ENCODE data around the gene PRSS50. TPM values are rescaled to one million over a fixed set of nuclear protein-coding genes. Genes with fewer than 3 reads are reported as not detected.

Gene PRSS50
- total and polyA plus RNA-seq, 3 donors from 2014 or later, result 0.92 to 6.2 (median 3.8) TPM

DNA sequence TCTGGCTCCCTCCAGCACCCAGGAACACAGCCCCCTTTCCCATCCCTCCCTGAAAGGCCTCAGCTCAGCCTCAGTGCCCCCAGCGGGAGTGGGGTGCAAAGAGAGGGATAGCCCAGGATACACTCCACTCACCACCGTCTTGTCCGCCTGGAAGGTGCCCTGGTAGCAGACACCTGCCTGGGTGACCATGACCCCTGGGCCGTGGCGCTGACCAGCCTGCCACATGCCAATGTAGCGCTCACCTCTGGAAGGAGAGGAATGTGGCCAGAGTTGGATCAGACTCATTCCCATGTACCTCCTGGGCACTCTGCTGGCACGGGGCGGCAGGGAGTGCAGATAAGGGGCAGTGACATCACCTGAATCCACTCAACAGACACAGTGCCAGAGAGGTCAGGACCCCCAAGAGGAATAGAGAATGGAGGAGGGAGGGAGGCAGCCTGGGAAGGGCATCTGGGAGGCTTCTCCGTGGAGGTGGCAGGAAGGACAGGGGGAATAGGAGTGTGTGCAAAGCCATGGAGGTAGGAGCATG is 37.3 kb downstream of the PRSS50 start:
- Histone ChIP-seq H3K36me3 (ENCODE audit: low read depth, missing control alignments) (no peaks in the 10 kb centered on the region), H3K27me3 (no peaks in the 10 kb centered on the region), H3K27ac (no peak overlapping the region), H3K4me1 (no peaks in the 10 kb centered on the region), H3K9me3 (no peaks in the 10 kb centered on the region), H3K4me3 (no peak overlapping the region)
- TF ChIP-seq POLR2A (IDR thresholded peaks at IDR 0.05), result no peak
- TF ChIP-seq, protein P1, sequence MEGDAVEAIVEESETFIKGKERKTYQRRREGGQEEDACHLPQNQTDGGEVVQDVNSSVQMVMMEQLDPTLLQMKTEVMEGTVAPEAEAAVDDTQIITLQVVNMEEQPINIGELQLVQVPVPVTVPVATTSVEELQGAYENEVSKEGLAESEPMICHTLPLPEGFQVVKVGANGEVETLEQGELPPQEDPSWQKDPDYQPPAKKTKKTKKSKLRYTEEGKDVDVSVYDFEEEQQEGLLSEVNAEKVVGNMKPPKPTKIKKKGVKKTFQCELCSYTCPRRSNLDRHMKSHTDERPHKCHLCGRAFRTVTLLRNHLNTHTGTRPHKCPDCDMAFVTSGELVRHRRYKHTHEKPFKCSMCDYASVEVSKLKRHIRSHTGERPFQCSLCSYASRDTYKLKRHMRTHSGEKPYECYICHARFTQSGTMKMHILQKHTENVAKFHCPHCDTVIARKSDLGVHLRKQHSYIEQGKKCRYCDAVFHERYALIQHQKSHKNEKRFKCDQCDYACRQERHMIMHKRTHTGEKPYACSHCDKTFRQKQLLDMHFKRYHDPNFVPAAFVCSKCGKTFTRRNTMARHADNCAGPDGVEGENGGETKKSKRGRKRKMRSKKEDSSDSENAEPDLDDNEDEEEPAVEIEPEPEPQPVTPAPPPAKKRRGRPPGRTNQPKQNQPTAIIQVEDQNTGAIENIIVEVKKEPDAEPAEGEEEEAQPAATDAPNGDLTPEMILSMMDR (IDR thresholded peaks at IDR 0.05), result no peak
- intact Hi-C loops (cut with DNase I; ENCODE audit: low total_unique reads), result no loop called here
- DNase-seq, result no peak
- WGBS, 2 donors, result 83 to 88% methylated on average over 6 to 9 of the region's 9 CpGs

DNA sequence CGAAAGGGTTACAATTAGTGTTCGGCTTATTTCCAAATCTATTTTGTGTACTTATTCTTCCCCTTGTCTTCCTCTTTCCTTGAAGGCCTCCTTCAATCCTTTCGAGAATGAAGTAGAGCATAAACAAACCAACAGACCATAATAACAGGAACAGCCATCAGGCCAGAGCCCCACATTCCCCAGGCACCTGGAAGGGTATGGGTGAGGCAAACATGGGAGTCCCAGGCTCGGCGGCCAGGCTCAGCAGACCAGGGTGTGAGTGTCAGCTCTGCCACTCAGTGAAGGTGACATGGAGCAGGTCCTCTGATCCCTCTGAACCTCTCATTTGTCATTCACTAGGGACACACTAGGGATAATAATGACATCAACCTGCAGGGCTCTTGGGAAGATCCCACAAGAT is 38.0 kb downstream of the PRSS50 start:
- no peaks in the 10 kb centered on the region for H3K36me3 ChIP-seq (ENCODE audit: low read depth, missing control alignments)
- no peak for DNase-seq
- H3K9me3 ChIP-seq, result no peaks in the 10 kb centered on the region
- no peak overlapping the region for H3K4me3 ChIP-seq
- H3K4me1 ChIP-seq, result no peaks in the 10 kb centered on the region
- no peaks in the 10 kb centered on the region for H3K27me3 ChIP-seq
- intact Hi-C loops (cut with DNase I; ENCODE audit: low total_unique reads), result no loop called here
- 85 to 91% methylated on average over 5 of the region's 5 CpGs for WGBS, 2 donors
- H3K27ac ChIP-seq, result no peak overlapping the region
- TF ChIP-seq, protein P1 (IDR thresholded peaks at IDR 0.05), result no peak
- no peak for TF ChIP-seq POLR2A (IDR thresholded peaks at IDR 0.05)

DNA sequence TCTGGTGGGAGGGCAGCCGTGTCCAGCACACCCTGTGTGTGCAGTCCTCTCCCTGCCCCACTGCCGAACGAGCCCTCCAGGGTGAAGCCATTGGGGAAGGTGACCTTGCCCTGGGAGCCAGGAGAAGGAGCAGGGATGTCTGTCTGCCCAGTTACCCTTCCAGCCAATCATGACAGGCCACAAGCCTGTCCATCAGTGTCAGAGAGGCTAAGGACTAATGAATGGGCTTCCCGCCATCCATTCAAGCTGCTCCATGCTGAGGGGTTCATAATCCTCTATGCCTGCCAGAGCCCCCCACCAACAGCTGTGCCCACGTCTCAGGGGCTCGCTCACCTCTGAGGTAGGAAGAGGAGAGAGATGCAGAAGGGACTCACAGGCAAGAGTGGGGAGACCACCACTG is 39.4 kb downstream of the PRSS50 start:
- Histone ChIP-seq H3K27ac (no peak overlapping the region), H3K36me3 (ENCODE audit: low read depth, missing control alignments) (no peaks in the 10 kb centered on the region), H3K9me3 (no peaks in the 10 kb centered on the region), H3K4me3 (no peak overlapping the region), H3K4me1 (no peaks in the 10 kb centered on the region), H3K27me3 (no peaks in the 10 kb centered on the region)
- no peak for TF ChIP-seq POLR2A (IDR thresholded peaks at IDR 0.05)
- TF ChIP-seq, protein P1 (IDR thresholded peaks at IDR 0.05), result no peak
- 92 to 100% methylated on average over 3 to 6 of the region's 6 CpGs for WGBS, 2 donors
- DNase-seq, result no peak
- intact Hi-C loops (cut with DNase I; ENCODE audit: low total_unique reads), result no loop called here

DNA sequence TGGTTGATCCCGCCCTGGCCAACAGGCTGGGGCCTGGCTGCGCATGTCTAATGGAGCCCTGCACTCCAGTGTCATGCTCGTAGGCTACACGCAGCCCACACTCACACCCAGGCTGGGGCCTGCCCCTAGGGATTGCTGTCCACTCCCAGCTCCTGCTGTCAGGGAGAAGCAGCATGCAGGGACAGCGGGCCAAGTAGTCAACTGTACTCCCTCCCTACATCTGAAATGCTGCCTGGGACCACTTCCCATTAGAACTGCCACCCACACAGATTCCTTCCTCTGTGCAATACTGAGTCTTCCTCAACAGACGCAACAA is 40.3 kb downstream of the PRSS50 start:
- no peaks in the 10 kb centered on the region for H3K4me1 ChIP-seq
- H3K36me3 ChIP-seq (ENCODE audit: low read depth, missing control alignments), result no peaks in the 10 kb centered on the region
- no peaks in the 10 kb centered on the region for H3K9me3 ChIP-seq
- intact Hi-C loops (cut with DNase I; ENCODE audit: low total_unique reads), result no loop called here
- WGBS, 2 donors, result 69 to 86% methylated on average over 2 to 6 of the region's 6 CpGs
- H3K27me3 ChIP-seq, result no peaks in the 10 kb centered on the region
- DNase-seq, result no peak
- no peak overlapping the region for H3K27ac ChIP-seq
- H3K4me3 ChIP-seq, result no peak overlapping the region
- TF ChIP-seq, protein P1 (IDR thresholded peaks at IDR 0.05), result no peak
- no peak for TF ChIP-seq POLR2A (IDR thresholded peaks at IDR 0.05)

DNA sequence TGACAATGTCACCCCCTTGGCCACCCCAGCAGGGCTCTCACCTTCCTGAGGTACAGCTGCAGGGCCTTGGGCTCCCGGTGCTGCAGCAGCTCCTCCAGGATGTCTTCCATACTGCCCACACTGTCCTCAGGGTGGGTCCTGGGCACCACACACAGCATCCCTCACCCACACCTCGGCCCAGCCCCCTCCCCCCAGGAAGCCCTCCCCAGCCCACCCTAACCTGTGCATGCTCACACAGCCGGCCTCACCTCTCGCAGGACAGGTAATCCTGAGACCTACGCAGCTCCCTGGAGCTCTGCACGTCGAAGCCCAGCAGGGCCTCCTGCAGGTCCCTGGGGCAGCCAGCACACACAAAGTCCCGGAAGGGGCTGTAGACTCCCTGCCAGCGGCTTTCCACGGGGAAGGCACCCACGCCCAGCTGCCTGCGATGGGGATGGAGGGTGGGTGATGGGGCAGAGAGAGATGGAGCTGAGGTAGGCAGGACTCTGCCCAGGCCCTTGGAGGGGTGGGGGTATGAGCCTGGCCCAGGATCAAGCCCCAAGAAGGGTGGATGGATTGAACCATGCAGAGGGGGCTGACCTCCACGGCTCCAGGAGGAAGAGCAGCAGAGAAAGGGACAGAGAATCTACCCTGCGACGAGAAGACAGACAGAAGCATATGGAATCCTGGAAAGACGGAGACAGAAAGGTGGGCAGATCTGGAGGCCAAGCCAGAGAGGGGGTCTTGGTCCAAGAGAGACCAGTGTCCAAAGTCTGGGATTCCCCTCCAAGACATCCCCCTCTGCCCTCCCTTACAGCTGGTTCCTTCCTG is 40.9 kb downstream of the PRSS50 start:
- TF ChIP-seq, protein P1 (IDR thresholded peaks at IDR 0.05), result no peak
- no peak for TF ChIP-seq POLR2A (IDR thresholded peaks at IDR 0.05)
- no peak for DNase-seq
- no peaks in the 10 kb centered on the region for H3K36me3 ChIP-seq (ENCODE audit: low read depth, missing control alignments)
- no peaks in the 10 kb centered on the region for H3K27me3 ChIP-seq
- 72 to 93% methylated on average over 5 to 16 of the region's 16 CpGs for WGBS, 2 donors
- intact Hi-C loops (cut with DNase I; ENCODE audit: low total_unique reads), result no loop called here
- no peaks in the 10 kb centered on the region for H3K4me1 ChIP-seq
- no peaks in the 10 kb centered on the region for H3K9me3 ChIP-seq
- H3K27ac ChIP-seq, result no peak overlapping the region
- H3K4me3 ChIP-seq, result no peak overlapping the region
